CD4-positive, alpha-beta T cell treated with Interleukin-21 for 1 hour (primary cell): ENCODE measurements around the gene YIF1A.
"Not testable (repeated sequence)": the region's sequence is repeated elsewhere in the genome, so short reads cannot be mapped to it uniquely, and the experiment has no call there.

ENCODE experiments used
- DNase-seq: peaks from one replicate; pipeline ENCODE4 v3.0.0-alpha.2; 2020

YIF1A gene

DNA sequence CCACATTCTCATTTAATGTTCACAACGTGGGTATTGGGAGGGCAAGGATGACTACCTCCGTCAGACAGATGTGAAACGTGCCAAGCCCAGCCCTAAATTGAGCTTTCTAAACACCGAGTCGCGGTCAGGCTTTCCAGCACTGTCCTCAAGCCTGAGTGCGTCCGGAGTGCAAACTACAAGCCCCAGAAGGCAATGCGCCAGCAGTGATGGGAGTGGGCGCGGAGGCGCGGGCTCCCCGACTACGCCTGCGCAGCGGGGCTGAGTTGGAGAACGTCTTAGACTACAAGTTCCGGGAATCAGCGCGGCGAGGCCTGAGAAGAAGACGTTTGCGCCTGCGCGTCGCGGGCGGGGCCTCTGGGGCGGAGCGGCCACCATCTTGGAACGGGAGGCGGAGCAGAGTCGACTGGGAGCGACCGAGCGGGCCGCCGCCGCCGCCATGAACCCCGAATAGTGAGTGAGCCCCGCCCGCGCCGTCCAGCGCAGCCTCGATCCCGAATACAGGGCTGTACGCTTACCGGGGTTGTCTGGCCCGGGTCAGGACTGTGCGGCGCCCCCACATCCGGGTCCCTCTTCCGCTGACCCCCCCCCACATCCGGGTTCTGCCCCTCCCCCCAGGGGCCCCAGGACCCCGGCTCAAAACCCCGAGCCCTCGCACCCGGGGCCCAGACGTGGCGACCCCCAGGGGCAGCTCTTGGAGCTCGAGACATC is 20.5 kb downstream of the YIF1A start, which contains the start of gene RAB1B:
Gene RAB1B, plus strand, starts transcription at position 396 of the 708 bp plus-strand sequence. Its CDS starts 41 bp downstream, at position 437.
- peak; percentile 100 for DNase-seq

GRCh38 chr11:66267379-66268243 is 21.3 kb downstream of the YIF1A start:
- peak; percentile 90 for DNase-seq

GRCh38 chr11:66267039-66267378 is 21.9 kb downstream of the YIF1A start:
- DNase-seq: no peak

DNA sequence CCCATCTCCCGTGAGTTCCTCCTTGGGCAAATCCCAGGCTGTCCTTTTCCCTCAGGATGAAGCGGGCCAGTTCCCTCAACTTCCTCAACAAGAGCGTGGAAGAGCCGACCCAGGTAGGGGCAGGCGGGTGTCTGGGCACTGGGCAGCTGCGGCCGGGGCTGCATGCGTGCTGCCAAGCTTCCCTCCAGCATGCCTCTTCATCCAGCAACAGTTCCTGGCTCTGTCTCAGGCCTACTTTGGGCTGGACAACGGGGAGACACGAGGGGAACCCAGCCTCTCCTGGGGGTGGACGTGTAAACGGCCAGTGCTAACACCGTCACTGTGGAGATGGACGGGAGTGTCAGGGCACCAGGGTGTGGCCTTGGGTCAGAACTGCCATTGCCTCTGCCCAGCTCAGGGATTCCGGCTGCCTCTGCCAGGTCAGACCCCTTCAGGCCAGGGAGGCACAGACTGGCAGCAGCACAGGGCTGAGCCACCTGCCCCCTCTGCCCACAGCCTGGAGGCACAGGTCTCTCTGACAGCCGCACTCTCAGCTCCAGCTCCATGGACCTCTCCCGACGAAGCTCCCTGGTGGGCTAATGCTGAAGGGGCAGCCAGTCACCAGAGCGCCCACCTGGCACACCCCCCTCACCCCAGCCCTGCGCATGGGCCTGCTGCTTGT is 22.4 kb downstream of the YIF1A start:
- DNase-seq: no peak

- DNase-seq: no peak
These were observed 23.2 kb downstream of the YIF1A start for GRCh38 chr11:66265531-66266377.

GRCh38 chr11:66264914-66265313 is 24.0 kb downstream of the YIF1A start:
- peak; percentile 45 for DNase-seq

GRCh38 chr11:66264383-66264782 is 24.6 kb downstream of the YIF1A start:
- DNase-seq: no peak

DNA sequence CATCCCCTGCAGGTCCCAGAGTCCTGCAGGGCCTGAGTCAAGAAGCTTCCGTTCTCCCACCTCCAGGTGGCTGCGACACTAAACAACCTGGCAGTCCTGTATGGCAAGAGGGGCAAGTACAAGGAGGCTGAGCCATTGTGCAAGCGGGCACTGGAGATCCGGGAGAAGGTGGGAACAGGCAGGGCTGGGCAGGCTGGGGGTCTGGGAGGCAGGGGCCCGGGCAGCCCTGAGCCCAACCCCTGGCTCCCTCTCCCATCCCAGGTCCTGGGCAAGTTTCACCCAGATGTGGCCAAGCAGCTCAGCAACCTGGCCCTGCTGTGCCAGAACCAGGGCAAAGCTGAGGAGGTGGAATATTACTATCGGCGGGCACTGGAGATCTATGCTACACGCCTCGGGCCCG is 25.2 kb downstream of the YIF1A start:
- DNase-seq: no peak

GRCh38 chr11:66263231-66263630 is 25.7 kb downstream of the YIF1A start:
- DNase-seq: no peak

- DNase-seq: no peak
These were observed 26.2 kb downstream of the YIF1A start for GRCh38 chr11:66262696-66263095.

DNA sequence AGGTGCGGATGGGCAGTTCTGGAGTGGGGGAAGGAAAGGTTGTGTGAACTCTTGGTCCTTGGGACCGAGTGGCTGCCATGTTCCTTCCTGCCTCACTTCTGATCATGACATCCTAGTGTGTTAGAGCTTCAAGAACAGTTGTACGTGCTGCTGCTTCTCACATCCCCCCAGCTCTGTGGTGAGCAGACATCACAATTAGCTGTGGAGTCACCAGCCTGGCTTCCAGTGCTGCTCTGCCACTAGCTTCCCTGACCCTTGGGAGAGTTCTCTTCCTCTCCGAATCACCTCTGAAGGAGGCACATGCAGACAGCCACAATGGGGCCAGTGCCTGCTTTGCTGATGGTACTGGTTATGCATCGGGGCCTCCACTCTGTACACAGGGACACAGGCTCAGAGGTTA is 26.8 kb downstream of the YIF1A start:
- DNase-seq: no peak

DNA sequence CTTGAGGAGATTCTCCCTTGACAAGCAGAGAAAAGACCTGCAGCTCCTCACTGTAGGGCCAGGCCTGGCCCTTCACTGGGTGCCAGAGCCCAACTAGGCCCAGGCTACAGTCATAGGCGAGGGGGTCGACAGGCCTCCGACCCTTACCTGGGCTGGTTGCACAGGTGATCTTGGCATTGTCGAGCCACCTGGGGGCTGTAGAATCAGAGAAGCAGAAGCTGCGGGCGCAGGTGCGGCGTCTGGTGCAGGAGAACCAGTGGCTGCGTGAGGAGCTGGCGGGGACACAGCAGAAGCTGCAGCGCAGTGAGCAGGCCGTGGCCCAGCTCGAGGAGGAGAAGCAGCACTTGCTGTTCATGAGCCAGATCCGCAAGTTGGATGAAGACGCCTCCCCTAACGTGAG is 27.4 kb downstream of the YIF1A start:
- no peak for DNase-seq

GRCh38 chr11:66259956-66260355 is 29.0 kb downstream of the YIF1A start:
- no peak for DNase-seq

DNA sequence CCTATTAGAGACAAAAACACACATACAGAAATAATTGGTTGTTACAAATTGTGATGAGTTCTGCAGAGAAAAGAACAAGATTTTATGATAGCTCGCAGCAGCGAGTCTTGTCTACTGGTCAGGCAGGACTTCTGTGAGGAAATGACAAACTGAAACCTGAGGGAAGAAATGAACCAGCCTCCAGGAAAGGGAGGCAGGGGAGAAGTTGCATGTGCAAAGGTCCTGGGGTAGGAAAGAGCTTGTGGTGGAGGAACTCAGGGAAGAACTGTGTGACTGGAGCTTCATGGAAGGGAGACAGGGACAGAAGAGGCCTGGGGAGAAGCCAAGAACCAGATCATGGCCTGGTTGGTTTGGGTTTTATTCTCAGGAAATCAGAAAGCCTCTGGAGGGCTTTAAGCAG is 29.7 kb downstream of the YIF1A start:
- no peak for DNase-seq

DNA sequence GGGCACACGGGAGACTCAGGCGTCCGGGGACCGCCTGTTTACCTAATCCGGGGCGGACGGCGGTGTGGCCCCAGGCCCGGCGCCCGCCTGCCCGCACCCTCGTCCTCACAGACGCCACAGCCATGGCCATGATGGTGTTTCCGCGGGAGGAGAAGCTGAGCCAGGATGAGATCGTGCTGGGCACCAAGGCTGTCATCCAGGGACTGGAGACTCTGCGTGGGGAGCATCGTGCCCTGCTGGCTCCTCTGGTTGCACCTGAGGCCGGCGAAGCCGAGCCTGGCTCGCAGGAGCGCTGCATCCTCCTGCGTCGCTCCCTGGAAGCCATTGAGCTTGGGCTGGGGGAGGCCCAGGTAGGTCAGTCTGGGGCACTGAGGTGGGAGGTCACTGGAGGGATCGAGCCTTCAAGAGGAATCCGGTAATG is 30.5 kb downstream of the YIF1A start:
- DNase-seq: no peak

GRCh38 chr11:66253081-66253480 is 35.9 kb downstream of the YIF1A start:
- DNase-seq: not testable (repeated sequence)

- no peak for DNase-seq
These were observed 37.1 kb downstream of the YIF1A start for GRCh38 chr11:66251809-66252208.

DNA sequence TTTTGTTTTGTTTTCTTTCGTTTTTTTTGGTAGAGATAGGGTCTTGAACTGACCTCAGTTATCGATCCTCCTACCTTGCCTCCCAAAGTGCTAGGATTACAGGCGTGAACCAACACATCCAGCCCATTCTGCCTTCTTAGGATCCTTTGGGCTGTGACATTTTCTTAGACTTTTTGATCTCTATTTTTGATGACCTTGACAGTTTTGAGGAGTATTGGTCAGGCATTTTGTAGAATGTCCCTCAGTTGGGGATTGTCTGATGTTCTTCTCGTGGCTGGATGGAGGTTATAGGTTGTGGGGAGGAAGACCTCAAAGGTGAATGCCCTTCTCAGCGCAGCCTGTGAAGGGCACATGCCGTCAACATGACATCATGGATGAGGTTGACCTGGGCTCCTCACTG is 40.0 kb downstream of the YIF1A start:
- DNase-seq: no peak

DNA sequence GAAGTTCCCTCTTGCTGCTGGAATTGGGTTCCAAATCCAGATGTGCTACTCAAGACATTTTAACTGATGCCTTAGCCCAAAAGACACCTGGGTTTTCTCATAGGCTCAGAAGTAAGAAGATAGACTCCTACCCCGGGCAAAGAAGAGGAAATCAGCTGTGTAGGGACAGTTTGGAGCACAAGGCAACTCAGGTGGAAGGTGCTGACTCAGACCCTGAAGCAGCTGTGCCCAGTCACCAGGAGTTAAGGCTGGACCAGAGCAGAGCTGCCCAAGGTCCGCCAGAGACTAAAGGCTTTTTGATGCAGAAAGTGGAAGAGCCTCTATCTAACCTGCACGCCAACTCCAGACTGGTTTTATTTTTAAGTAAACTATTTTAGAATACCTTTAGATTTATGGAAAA is 41.1 kb downstream of the YIF1A start:
- no peak for DNase-seq

- no peak for DNase-seq
These were observed 41.6 kb downstream of the YIF1A start for GRCh38 chr11:66247295-66247694.

GRCh38 chr11:66243782-66244535 is 45.0 kb downstream of the YIF1A start:
- DNase-seq: no peak
